Measurements from ENCODE around the gene SCML1. TPM values are rescaled to one million over a fixed set of nuclear protein-coding genes. Genes with fewer than 3 reads are reported as not detected.
A peak's percentile ranks its signal among the peaks of the same experiment; 100 is the strongest.

SCML1 gene
- total RNA-seq, 1 donor from 2014 or later: 5.1 TPM

DNA sequence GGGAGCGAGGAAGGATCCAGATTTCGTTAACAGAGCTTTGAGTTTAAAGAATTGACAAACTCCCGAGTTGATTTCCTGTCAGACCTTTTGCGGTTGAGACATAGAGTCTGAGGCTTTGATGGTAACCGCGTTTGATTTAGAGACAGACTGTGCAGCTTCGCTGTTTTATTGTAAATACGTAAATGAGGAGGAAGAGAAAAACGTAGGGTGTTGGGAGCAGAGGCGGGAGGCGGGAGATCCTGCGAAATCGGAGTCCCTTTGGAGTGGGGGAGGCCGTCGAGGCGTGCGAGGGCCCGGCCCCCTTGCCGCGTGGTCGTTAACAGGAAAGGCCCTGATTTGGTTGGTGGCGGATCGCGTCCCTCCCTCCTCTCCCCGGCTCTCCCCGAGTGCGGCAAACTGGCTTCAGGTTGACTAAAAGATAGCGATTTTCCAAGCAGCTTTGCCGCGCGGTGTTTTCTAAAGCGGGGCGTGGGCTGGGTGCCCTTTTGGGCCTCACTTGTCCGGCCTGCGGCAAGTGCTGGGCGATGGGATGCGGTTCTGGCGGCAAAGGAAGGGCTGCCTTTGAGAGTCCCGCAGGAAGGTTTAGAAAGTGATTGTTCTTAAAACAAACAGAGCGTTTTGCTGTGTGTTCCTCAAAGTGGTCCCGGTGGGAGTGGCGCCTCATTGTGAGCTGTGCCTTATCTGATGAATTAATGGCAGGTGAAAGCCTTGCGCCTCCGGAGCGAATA is 857 bp downstream of the SCML1 start:
- Histone ChIP-seq H3K4me2 (ENCODE audit: low read length) (peak overlapping the region; percentile 98), H3K36me3 (ENCODE audit: insufficient read depth, low read length) (no peaks in the 10 kb centered on the region), H3K9ac (ENCODE audit: low read length) (peak overlapping the region; percentile 95), H3K27me3 (ENCODE audit: insufficient read depth, low read length) (no peaks in the 10 kb centered on the region), H3K9me3 (ENCODE audit: insufficient read depth, low read depth, low read length) (no peaks in the 10 kb centered on the region), H4K20me1 (ENCODE audit: insufficient read depth, low read length) (peaks cover 13% of the 10 kb centered on the region), H2AFZ (ENCODE audit: low read depth, low read length) (peak overlapping the region; percentile 85), H3K79me2 (ENCODE audit: insufficient read depth, low read length) (peaks cover 38% of the 10 kb centered on the region), H3K4me3 (ENCODE audit: insufficient read depth, low read depth, low read length) (peak overlapping the region; percentile 81), H3K27ac (ENCODE audit: low read depth, low read length) (peak overlapping the region; percentile 89), H3K4me1 (ENCODE audit: insufficient read depth, low read length) (no peaks in the 10 kb centered on the region)
- FAIRE-seq: peak; percentile 99
- peak; percentile 41 for DNase-seq (ENCODE audit: low read depth)
- Mint-ChIP-seq H3K27me3 (ENCODE audit: low read depth, unreplicated experiment) (no peaks in the 10 kb centered on the region), H3K9me3 (ENCODE audit: unreplicated experiment) (no peaks in the 10 kb centered on the region), H3K27ac (ENCODE audit: unreplicated experiment) (peak overlapping the region; percentile 84), H3K4me3 (ENCODE audit: unreplicated experiment) (peak overlapping the region; percentile 92), H3K4me1 (ENCODE audit: low read depth, unreplicated experiment) (peaks cover 2% of the 10 kb centered on the region), H3K36me3 (ENCODE audit: low read depth, unreplicated experiment) (no peaks in the 10 kb centered on the region)
- TF ChIP-seq, protein P1, sequence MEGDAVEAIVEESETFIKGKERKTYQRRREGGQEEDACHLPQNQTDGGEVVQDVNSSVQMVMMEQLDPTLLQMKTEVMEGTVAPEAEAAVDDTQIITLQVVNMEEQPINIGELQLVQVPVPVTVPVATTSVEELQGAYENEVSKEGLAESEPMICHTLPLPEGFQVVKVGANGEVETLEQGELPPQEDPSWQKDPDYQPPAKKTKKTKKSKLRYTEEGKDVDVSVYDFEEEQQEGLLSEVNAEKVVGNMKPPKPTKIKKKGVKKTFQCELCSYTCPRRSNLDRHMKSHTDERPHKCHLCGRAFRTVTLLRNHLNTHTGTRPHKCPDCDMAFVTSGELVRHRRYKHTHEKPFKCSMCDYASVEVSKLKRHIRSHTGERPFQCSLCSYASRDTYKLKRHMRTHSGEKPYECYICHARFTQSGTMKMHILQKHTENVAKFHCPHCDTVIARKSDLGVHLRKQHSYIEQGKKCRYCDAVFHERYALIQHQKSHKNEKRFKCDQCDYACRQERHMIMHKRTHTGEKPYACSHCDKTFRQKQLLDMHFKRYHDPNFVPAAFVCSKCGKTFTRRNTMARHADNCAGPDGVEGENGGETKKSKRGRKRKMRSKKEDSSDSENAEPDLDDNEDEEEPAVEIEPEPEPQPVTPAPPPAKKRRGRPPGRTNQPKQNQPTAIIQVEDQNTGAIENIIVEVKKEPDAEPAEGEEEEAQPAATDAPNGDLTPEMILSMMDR (IDR thresholded peaks at IDR 0.05; ENCODE audit: insufficient read depth, low read depth, low read length): no peak
- no peak for TF ChIP-seq EZH2 (IDR thresholded peaks at IDR 0.05; ENCODE audit: insufficient read depth, low read length)

DNA sequence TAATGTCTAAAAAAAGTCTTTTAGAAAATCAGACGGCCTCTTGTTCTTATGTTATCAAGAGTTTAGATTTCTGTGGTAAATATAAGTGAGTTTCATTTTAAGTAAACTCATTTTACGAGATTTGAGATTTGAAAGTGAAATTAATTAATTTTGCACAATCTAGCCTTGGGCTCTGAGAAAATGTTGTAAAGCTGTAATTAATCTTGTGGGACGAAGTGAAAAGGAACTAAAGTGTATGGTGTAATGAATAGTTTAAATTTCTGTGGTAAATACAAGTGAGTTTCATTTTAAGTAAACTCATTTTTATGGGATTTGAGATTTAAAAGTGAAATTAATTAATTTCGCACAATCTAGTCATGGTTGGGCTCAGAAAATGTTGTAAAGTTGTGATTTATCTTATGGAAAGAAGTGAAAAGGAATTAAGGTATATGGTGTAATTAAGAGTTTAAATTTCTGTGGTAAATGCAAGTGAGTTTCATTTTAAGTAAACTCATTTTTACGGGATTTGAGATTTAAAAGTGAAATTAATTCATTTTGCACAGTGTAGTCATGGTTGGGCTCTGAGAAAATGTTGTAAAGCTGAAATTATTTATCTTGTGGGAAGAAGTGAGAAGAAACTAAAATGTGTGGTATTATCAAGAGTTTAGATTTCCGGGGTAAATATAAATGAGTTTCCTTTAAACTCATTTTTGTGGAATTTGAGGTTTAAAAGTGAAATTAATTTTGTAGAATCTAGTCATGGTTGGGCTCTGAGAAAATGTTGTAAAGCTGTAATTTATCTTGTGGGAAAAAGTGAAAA is 1.6 kb downstream of the SCML1 start:
- Histone ChIP-seq H4K20me1 (ENCODE audit: insufficient read depth, low read length) (peaks cover 17% of the 10 kb centered on the region), H3K4me1 (ENCODE audit: insufficient read depth, low read length) (no peaks in the 10 kb centered on the region), H3K27me3 (ENCODE audit: insufficient read depth, low read length) (no peaks in the 10 kb centered on the region), H3K4me2 (ENCODE audit: low read length) (peak overlapping the region; percentile 98), H3K79me2 (ENCODE audit: insufficient read depth, low read length) (peaks cover 38% of the 10 kb centered on the region), H2AFZ (ENCODE audit: low read depth, low read length) (no peak overlapping the region), H3K27ac (ENCODE audit: low read depth, low read length) (peak overlapping the region; percentile 89), H3K9ac (ENCODE audit: low read length) (peak overlapping the region; percentile 95), H3K4me3 (ENCODE audit: insufficient read depth, low read depth, low read length) (peak overlapping the region; percentile 81), H3K36me3 (ENCODE audit: insufficient read depth, low read length) (no peaks in the 10 kb centered on the region), H3K9me3 (ENCODE audit: insufficient read depth, low read depth, low read length) (no peaks in the 10 kb centered on the region)
- Mint-ChIP-seq H3K27ac (ENCODE audit: unreplicated experiment) (no peak overlapping the region), H3K9me3 (ENCODE audit: unreplicated experiment) (no peaks in the 10 kb centered on the region), H3K27me3 (ENCODE audit: low read depth, unreplicated experiment) (no peaks in the 10 kb centered on the region), H3K4me3 (ENCODE audit: unreplicated experiment) (peak overlapping the region; percentile 92), H3K36me3 (ENCODE audit: low read depth, unreplicated experiment) (no peaks in the 10 kb centered on the region), H3K4me1 (ENCODE audit: low read depth, unreplicated experiment) (peaks cover 2% of the 10 kb centered on the region)
- TF ChIP-seq, protein P1 (IDR thresholded peaks at IDR 0.05; ENCODE audit: insufficient read depth, low read depth, low read length): no peak
- no peak for TF ChIP-seq EZH2 (IDR thresholded peaks at IDR 0.05; ENCODE audit: insufficient read depth, low read length)
- DNase-seq (ENCODE audit: low read depth) (peak; percentile 35), FAIRE-seq (peak; percentile 52)

All from astrocyte (in vitro differentiated cells and primary cell).